Measurements from ENCODE around the gene CCDC13. TPM values are rescaled to one million over a fixed set of nuclear protein-coding genes. Genes with fewer than 3 reads are reported as not detected.

The CCDC13 gene
- total and polyA plus RNA-seq, 4 donors, result 0.42 to 2.3 (median 1.0) TPM

DNA sequence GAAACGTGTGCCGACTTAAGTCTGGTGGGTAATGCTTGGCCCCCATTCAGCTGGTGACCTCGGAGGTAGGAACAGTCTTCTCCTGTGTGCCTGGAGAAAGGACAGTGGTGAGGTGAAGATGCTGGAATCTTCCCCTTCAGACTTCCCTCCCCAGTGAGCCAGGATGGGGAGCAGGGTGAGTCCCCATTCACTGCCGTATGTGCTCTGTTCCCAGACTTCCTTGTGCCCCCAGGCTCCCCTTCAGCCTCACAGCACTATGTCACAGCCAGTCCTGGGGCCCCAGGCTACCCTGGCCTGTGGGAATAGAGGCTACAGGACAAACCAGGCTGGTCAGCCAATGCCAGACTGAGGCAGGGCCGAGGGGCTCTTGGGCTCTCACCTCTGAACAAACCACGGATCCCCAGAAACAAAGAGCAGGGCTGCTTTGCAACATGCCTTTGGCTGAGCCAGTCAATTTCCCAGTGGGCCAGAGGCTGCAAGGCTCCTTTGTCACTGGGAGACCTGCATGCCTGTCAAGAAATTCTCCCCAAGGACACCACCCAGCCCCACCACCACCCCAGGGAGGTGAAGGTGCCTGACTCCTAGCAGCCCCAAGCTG, 38.7 kb downstream of the CCDC13 start (continued):
- TF ChIP-seq, protein P1, sequence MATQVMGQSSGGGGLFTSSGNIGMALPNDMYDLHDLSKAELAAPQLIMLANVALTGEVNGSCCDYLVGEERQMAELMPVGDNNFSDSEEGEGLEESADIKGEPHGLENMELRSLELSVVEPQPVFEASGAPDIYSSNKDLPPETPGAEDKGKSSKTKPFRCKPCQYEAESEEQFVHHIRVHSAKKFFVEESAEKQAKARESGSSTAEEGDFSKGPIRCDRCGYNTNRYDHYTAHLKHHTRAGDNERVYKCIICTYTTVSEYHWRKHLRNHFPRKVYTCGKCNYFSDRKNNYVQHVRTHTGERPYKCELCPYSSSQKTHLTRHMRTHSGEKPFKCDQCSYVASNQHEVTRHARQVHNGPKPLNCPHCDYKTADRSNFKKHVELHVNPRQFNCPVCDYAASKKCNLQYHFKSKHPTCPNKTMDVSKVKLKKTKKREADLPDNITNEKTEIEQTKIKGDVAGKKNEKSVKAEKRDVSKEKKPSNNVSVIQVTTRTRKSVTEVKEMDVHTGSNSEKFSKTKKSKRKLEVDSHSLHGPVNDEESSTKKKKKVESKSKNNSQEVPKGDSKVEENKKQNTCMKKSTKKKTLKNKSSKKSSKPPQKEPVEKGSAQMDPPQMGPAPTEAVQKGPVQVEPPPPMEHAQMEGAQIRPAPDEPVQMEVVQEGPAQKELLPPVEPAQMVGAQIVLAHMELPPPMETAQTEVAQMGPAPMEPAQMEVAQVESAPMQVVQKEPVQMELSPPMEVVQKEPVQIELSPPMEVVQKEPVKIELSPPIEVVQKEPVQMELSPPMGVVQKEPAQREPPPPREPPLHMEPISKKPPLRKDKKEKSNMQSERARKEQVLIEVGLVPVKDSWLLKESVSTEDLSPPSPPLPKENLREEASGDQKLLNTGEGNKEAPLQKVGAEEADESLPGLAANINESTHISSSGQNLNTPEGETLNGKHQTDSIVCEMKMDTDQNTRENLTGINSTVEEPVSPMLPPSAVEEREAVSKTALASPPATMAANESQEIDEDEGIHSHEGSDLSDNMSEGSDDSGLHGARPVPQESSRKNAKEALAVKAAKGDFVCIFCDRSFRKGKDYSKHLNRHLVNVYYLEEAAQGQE (IDR thresholded peaks at IDR 0.05), result no peak
- TF ChIP-seq FOXA2 (IDR thresholded peaks at IDR 0.05), result no peak

- Histone ChIP-seq H3K36me3 (ENCODE audit: control insufficient read depth in 4 of 4, insufficient read depth in 3 of 4, low read depth in 1 of 4, low read length in 3 of 4) (no peaks in the 10 kb centered on the region), H3K4me1 (ENCODE audit: control insufficient read depth in 4 of 4, insufficient read depth in 4 of 4, low read length in 3 of 4) (no peaks in the 10 kb centered on the region), H3K9ac (ENCODE audit: low read depth in 1 of 2, low read length in 2 of 2) (no peak overlapping the region), H3K4me3 (ENCODE audit: low read depth in 1 of 3, low read length in 3 of 3) (no peak overlapping the region), H3K27me3 (ENCODE audit: control insufficient read depth in 4 of 4, insufficient read depth in 4 of 4, low read length in 3 of 4) (no peaks in the 10 kb centered on the region), H3K27ac (ENCODE audit: low read depth in 1 of 2, low read length in 2 of 2) (no peak overlapping the region), H3K9me3 (ENCODE audit: control insufficient read depth in 4 of 4, low read length in 3 of 4) (no peaks in the 10 kb centered on the region)
- DNase-seq (ENCODE audit: low spot score), result peak; percentile 32
- 88% methylated on average over 13 of the region's 13 CpGs for WGBS
- TF ChIP-seq NR2F2 (IDR thresholded peaks at IDR 0.05) (no peak), HNF4G (IDR thresholded peaks at IDR 0.05) (no peak), RAD21 (IDR thresholded peaks at IDR 0.05) (no peak), RXRA (IDR thresholded peaks at IDR 0.05) (no peak), FOXA1 (IDR thresholded peaks at IDR 0.05) (no peak), HNF4A (conservative IDR thresholded peaks at IDR 0.05) (no peak), SP1 (IDR thresholded peaks at IDR 0.05) (no peak), MAX (IDR thresholded peaks at IDR 0.05) (no peak)
- TF ChIP-seq, protein P2, sequence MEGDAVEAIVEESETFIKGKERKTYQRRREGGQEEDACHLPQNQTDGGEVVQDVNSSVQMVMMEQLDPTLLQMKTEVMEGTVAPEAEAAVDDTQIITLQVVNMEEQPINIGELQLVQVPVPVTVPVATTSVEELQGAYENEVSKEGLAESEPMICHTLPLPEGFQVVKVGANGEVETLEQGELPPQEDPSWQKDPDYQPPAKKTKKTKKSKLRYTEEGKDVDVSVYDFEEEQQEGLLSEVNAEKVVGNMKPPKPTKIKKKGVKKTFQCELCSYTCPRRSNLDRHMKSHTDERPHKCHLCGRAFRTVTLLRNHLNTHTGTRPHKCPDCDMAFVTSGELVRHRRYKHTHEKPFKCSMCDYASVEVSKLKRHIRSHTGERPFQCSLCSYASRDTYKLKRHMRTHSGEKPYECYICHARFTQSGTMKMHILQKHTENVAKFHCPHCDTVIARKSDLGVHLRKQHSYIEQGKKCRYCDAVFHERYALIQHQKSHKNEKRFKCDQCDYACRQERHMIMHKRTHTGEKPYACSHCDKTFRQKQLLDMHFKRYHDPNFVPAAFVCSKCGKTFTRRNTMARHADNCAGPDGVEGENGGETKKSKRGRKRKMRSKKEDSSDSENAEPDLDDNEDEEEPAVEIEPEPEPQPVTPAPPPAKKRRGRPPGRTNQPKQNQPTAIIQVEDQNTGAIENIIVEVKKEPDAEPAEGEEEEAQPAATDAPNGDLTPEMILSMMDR (IDR thresholded peaks at IDR 0.05; ENCODE audit: low read depth, low read length, missing input control), result no peak
- TF ChIP-seq, protein P1 (IDR thresholded peaks at IDR 0.05), result no peak
These were observed 39.4 kb downstream of the CCDC13 start for GRCh38 chr3:42733501-42734262.

Data from liver (tissue), 9 donors.